RPMI7951 (cell line): ENCODE results near the gene SLC22A15. TPM values are rescaled to one million over a fixed set of nuclear protein-coding genes. Genes with fewer than 3 reads are reported as not detected.
"Not testable (repeated sequence)": the region's sequence is repeated elsewhere in the genome, so short reads cannot be mapped to it uniquely, and the experiment has no call there.

Experiments used
- DNase-seq: peaks from one replicate; pipeline ENCODE4 v3.0.0-alpha.2; 2012; ENCODE audit warnings: low read depth
- total RNA-seq: library from RNA; depleted of rRNA; stranded (reverse); fragments of >200 nt; shearing (Covaris generic); gene quantifications from 2 replicates; pipeline ENCODE4 v1.2.3, GENCODE V29; 2014

SLC22A15 gene
- total RNA-seq, 1 experiment from 2014 or later, result 0.60 TPM

- peak; percentile 52 for DNase-seq
Measured at GRCh38 chr1:115980998-115981993, 5.0 kb downstream of the SLC22A15 start.

- DNase-seq, result no peak
Measured at GRCh38 chr1:115982400-115982799, 6.1 kb downstream of the SLC22A15 start.

- no peak for DNase-seq
Measured at GRCh38 chr1:115983584-115983983, 7.3 kb downstream of the SLC22A15 start.

- no peak for DNase-seq
Measured at GRCh38 chr1:115987623-115988022, 11.3 kb downstream of the SLC22A15 start.

- DNase-seq, result no peak
Measured at GRCh38 chr1:115988953-115989352, 12.6 kb downstream of the SLC22A15 start.

GRCh38 chr1:115989699-115990098 lies 13.4 kb downstream of the SLC22A15 start:
- no peak for DNase-seq

GRCh38 chr1:115991909-115992308 lies 15.6 kb downstream of the SLC22A15 start:
- no peak for DNase-seq

- not testable (repeated sequence) for DNase-seq
Measured at GRCh38 chr1:115997921-115998320, 21.6 kb downstream of the SLC22A15 start.

- DNase-seq, result peak; percentile 9
Measured at GRCh38 chr1:116001739-116002487, 25.6 kb downstream of the SLC22A15 start.

GRCh38 chr1:116002781-116003420 lies 26.6 kb downstream of the SLC22A15 start:
- DNase-seq, result no peak

- no peak for DNase-seq
Measured at GRCh38 chr1:116003823-116004222, 27.5 kb downstream of the SLC22A15 start.

GRCh38 chr1:116006486-116006964 lies 30.2 kb downstream of the SLC22A15 start:
- DNase-seq, result no peak

GRCh38 chr1:116008656-116009390 lies 32.5 kb downstream of the SLC22A15 start:
- no peak for DNase-seq

GRCh38 chr1:116012716-116013115 lies 36.4 kb downstream of the SLC22A15 start:
- no peak for DNase-seq

GRCh38 chr1:116015679-116016078 lies 39.4 kb downstream of the SLC22A15 start:
- DNase-seq, result no peak

GRCh38 chr1:116018007-116018406 lies 41.7 kb downstream of the SLC22A15 start:
- DNase-seq, result no peak

- DNase-seq, result no peak
Measured at GRCh38 chr1:116019653-116020253, 43.4 kb downstream of the SLC22A15 start.

GRCh38 chr1:116020668-116021272 lies 44.5 kb downstream of the SLC22A15 start:
- DNase-seq, result peak; percentile 70

- no peak for DNase-seq
Measured at GRCh38 chr1:116024626-116025025, 48.3 kb downstream of the SLC22A15 start.

GRCh38 chr1:116026631-116027030 lies 50.3 kb downstream of the SLC22A15 start:
- DNase-seq, result no peak
